HG02938 (cell line): ENCODE results near the gene TPSB2.
"Not testable (repeated sequence)": the region's sequence is repeated elsewhere in the genome, so short reads cannot be mapped to it uniquely, and the experiment has no call there.

Experiments
- ATAC-seq: cut with Tn5 transposase; IDR thresholded peaks from one replicate; pipeline ENCODE4 v1.9.1; 2021; ENCODE audit warnings: mild to moderate bottlenecking, moderate library complexity; ENCODE audit not compliant: unreplicated experiment

The TPSB2 gene

DNA sequence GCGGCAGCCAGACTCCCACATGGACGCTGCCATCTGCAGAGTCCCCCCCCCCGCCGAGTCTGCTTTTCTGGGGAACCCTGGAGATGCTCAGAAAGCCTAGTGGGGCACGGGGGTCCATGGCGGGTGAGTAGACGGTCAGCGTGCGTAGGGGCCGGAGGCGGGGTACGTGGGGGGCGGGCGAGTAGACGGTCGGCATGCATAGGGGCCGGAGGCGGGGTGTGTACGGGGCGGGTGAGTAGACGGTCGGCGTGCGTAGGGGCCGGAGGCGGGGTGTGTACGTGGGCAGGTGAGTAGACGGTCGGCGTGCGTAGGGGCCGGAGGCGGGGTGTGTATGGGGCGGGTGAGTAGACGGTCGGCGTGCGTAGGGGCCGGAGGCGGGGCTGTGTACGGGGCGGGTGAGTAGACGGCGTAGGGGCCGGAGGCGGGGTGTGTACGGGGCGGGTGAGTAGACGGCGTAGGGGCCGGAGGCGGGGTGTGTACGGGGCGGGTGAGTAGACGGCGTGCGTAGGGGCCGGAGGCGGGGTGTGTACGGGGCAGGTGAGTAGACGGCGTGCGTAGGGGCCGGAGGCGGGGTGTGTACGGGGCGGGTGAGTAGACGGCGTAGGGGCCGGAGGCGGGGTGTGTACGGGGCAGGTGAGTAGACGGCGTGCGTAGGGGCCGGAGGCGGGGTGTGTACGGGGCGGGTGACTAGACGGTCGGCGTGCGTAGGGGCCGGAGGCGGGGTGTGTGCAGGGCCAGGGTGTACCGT, 44.4 kb downstream of the TPSB2 start:
- not testable (repeated sequence) for ATAC-seq

DNA sequence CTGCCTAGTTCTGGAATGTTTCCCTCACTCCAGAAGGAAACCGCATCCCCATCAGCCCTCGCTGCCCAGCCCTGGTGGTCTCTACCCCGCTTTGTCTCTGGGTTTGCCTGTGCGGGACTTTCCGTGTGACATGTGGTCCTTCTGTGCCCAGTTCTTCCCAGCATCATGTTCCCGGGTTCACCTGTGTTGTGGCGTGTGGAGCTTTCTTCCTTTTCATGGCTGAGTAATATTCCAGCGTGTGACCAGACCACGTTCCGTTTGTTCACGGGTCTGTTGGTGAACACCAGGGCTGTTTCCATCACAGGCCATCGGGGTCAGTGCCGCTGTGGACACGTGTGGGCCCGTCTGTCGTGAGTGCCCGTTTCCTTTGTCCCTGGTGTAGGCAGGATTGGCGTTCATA, 45.0 kb downstream of the TPSB2 start:
- no peak for ATAC-seq

DNA sequence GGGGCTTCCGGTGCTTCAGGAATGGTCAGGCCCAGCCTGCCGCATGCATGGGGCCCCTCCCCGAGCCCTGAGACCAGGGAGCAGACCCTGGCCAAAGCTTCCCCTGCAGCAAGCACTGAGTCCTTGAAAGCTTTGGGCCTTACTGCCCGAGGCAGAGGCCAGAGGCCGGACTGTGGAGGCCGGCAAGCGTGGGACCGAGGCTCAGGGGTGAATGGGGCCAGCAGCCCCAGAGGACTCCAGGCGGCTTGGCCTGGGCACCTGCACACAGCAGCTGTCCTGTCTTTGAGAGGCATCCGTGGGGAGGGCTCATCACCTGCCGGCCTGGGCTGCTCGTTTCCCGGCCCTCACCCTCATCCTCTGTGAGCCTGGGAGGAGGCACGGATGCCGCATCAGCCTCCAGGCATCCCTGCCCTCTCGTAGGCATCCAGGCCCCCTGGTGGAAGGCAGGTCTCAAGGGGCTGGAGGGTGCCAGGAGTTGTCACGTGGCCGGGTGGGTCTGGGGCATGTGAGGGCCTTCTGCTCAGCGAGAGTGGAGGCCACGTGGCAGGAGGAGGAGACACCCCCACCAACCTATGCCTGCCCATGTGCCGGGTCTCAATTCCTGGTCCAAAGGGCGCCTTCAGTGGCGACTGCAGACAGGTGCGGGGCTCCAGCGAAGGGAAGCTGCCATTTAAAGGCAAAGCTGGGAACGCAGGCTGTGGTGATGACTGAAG, 45.7 kb downstream of the TPSB2 start:
- no peak for ATAC-seq

GRCh38 chr16:1182950-1183907, 46.8 kb downstream of the TPSB2 start:
- ATAC-seq = no peak

DNA sequence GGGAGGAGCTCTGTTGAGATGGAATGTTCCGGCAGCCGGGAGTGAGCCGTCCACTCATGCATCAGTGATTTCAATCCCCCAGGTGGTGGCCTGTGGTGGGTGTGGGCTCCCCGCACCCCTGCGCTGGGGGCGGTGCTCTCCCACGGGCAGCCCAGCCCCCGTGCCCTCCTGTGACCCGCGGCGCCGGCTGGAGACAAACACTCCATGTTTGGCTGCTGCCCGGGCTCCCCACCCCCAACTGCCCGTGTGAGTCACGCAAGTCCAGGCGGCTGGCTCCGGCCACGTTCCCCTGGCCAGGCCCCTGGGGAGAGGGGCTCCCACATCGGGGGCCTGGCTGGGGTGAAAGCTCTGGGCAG, 47.7 kb downstream of the TPSB2 start:
- ATAC-seq = no peak

GRCh38 chr16:1181404-1182315, 48.3 kb downstream of the TPSB2 start:
- no peak for ATAC-seq

DNA sequence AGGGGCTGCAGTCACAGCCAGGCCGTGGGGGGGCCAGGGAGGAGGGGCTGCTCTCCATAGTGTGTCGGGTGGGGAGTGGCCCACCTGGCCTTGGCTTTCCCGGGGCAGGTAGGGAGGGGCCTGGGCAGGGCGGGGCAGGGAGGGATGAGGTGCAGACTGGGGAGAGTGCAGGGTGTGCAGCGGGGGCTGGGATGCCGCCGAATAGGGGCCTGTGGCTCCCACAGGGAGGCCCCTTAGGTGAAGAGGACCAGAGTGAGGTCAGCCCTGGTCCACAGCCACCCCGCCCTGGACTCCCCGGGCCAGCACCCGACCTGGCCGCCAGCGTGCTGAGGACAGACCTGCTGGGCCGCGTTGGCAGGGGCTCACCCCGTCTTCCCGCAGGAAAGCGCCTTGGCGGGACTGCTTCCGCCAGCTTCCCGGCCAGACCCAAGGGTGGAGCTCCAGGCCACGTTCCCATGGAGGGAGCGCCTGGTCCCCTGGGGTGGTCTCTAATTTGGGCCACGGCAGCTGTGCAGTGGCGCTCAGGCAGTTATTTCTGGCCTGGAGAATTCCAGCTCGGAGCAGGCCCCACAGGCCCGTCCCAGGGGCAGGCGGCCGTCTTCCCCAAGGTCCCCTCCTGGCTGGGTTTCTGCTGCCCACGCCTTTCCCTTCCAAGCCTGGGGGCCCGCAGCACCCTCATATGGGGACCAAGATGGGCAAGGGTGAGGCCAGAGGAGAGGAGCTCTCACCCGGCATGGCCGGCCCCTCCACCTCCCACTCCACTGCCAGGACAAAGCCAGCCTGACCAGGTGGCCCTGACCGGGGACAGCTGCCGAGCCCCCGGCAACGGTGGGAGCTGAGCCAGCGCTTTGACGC, 49.2 kb downstream of the TPSB2 start:
- no peak for ATAC-seq
